HG03354 (cell line): Measurements from ENCODE around the gene KCTD2.

Experiments
- ATAC-seq: cut with Tn5 transposase; IDR thresholded peaks from one replicate; pipeline ENCODE4 v1.9.1; 2021; ENCODE audit warnings: mild to moderate bottlenecking; ENCODE audit not compliant: unreplicated experiment, poor library complexity, severe bottlenecking

KCTD2 gene

DNA sequence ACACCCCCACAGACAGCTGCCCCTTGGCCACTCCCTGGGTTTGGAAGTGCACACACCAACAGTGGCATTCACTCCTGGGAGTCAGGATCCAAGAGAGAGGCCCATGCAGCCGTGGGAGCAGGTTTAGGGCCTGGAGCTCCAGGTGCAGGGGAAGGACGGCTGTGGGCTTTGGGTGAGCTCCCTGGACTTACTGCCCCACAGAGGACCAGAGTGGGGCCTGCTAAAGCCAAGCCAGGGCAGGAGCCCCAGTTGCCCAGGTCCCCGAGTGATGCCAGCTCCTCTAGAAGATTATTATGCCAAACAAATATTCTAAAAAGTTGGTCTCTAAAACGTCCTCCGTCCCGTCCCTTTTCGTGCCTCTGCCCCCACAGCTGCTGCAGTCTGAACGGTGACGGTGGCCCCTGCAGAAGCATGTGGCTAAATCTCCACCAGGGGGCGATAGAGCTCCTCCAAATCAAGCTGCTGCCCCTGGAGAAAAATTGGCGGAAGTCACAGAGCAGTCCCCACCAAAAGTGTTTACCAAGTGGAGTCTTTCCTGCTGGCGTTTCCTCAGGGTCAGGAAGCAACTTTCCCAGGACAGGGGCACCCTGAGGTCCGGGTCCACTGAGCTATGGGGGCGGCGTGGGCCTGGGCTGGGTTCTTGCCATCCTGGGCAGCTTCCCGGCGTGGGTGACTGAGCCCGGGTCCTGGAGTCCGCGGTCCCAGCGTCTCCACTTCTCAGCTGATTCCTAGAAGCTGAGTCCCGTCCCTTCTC, 67.0 kb downstream of the KCTD2 start:
- ATAC-seq = peak; percentile 54

- no peak for ATAC-seq
Observed at GRCh38 chr17:75114552-75115314, 67.7 kb downstream of the KCTD2 start.
